Upper lobe of left lung (tissue), 4 donors: ENCODE results near the gene HTR6.

ENCODE experiments used
- CTCF ChIP-seq, 6 experiments: fragments of 450-650 bp in 4 of 6; fragments of 200-600 bp in 2 of 6; sonication (generic) in 2 of 6; IDR thresholded peaks; one replicate each; pipeline ENCODE4 v1.5.1; 2016 to 2019; ENCODE audit warnings: antibody characterized with exemption in 6 of 6
- EP300 ChIP-seq, 4 donors: sonication (generic); formaldehyde crosslinking; IDR thresholded peaks; one replicate each; pipeline ENCODE4 v1.5.1; 2017; ENCODE audit warnings: antibody characterized with exemption in 4 of 4, control low read depth in 2 of 4
- POLR2A ChIP-seq, 4 donors: fragments of 450-650 bp; IDR thresholded peaks; one replicate each; pipeline ENCODE4 v1.5.1; 2016 to 2017; ENCODE audit warnings: antibody characterized with exemption in 4 of 4, mild to moderate bottlenecking in 2 of 4
- POLR2AphosphoS5 ChIP-seq, 2 donors: sonication (generic); formaldehyde crosslinking; IDR thresholded peaks; one replicate each; pipeline ENCODE4 v1.5.1; 2017; ENCODE audit warnings: antibody characterized with exemption in 2 of 2

GRCh38 chr1:19678493-19678892, 13.8 kb downstream of the HTR6 start:
- TF ChIP-seq CTCF (IDR thresholded peaks at IDR 0.05) = no peak
- no peak for TF ChIP-seq POLR2A (IDR thresholded peaks at IDR 0.05)
- TF ChIP-seq POLR2AphosphoS5 (IDR thresholded peaks at IDR 0.05) = no peak
- TF ChIP-seq EP300 (IDR thresholded peaks at IDR 0.05) = no peak
